GM19372 (cell line): ENCODE data around the gene NDUFAF7.
"Not testable (repeated sequence)": the region's sequence is repeated elsewhere in the genome, so short reads cannot be mapped to it uniquely, and the experiment has no call there.

ENCODE experiments used
- ATAC-seq: cut with Tn5 transposase; IDR thresholded peaks from one replicate; pipeline ENCODE4 v1.9.1; 2021; ENCODE audit warnings: mild to moderate bottlenecking, low read depth, moderate library complexity; ENCODE audit not compliant: unreplicated experiment

NDUFAF7 gene, protein sequence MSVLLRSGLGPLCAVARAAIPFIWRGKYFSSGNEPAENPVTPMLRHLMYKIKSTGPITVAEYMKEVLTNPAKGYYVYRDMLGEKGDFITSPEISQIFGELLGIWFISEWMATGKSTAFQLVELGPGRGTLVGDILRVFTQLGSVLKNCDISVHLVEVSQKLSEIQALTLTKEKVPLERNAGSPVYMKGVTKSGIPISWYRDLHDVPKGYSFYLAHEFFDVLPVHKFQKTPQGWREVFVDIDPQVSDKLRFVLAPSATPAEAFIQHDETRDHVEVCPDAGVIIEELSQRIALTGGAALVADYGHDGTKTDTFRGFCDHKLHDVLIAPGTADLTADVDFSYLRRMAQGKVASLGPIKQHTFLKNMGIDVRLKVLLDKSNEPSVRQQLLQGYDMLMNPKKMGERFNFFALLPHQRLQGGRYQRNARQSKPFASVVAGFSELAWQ

DNA sequence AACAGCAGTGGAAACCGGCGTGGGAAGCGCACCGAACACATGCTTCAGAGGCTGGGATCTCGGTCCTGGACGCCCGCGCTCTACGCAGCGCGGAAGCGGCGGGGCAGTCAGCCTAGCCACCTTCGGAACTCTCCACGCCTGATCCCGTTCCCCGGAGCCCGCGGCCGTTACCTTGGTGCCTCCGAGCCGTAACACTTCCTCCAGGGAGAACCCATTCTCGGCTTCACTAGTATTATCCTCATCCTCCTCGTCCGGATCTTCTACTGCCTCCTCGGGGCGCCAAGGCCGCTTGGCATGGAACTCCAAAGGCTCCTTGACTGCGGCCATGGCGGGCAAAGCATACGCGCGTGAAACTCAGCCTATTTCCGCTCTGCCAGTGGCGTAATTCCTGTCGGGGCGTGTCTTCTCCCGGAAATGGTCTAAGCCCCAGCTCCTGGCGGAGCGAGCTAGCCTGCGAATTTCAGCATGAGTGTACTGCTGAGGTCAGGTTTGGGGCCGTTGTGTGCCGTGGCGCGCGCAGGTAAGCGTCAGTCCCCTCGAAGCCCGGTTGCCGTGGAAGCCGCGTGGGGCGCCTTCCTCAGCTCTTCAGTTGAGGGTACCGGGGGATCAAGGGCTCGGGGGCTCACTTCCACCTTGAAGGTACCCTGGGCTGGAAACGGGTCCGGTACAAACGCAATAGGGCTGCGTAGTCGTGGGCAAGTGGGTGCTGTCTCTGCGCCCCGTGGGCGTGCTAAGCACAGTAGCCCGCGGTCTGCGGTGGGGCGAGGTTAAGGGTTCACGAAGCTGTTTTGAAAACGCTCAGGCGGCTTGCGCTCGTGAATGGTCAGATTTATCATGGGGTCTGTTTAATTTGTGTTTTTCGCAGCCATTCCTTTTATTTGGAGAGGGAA, at the start of gene NDUFAF7, which contains the start of gene CEBPZ:
Gene NDUFAF7, plus strand, starts transcription at position 418 of the 890 bp plus-strand sequence. Its CDS starts 48 bp downstream, at position 466.
Gene CEBPZ, minus strand, starts transcription at position 356 of the 890 bp plus-strand sequence. Its CDS starts 29 bp downstream, at position 327.
- peak; percentile 90 for ATAC-seq

GRCh38 chr2:37181726-37182684, 49.5 kb upstream of the NDUFAF7 start:
- no peak for ATAC-seq

DNA sequence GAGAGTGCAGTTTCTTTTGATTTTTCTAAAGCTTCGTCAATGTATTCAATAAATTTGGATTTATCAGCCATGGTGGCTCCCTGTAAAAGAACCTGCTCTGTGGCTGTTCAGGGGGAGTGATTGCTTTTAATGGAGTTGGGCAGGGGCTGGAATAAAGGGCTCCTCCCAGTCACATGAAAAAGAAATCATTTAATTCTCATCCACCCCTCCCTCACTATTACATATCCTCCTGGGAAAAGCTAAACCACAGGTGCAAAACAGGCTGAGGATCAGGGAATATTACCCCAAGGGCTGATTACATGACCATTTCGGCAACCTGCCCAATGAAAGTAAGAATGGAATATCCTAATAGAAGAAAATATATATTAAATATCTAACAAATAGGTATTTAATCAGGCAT, 42.9 kb upstream of the NDUFAF7 start, which contains the start of gene SULT6B1:
Gene SULT6B1, minus strand, starts transcription at position 101 of the 400 bp plus-strand sequence. Its CDS starts 30 bp downstream, at position 71.
- no peak for ATAC-seq

- no peak for ATAC-seq
Measured at GRCh38 chr2:37189452-37190153, 41.9 kb upstream of the NDUFAF7 start.

DNA sequence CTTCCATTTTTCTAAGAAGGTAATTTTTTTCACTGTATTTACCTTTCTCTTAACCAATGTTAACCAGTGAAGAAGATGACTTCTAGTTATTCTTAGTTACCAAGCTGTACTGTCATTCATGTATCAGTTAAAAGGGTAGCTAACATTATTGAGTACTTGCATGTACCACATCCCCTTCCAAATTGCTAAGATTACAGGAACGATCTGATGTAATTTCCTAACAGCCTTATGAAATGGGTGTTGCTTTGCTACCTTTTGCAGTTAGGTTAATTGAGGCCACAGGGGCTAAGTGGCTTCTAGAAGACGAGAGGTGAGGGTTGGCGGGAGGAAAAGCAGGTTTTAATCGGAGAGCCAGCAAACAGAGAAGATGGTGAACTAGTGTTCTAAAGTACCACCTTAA, 41.2 kb upstream of the NDUFAF7 start:
- ATAC-seq, result no peak

DNA sequence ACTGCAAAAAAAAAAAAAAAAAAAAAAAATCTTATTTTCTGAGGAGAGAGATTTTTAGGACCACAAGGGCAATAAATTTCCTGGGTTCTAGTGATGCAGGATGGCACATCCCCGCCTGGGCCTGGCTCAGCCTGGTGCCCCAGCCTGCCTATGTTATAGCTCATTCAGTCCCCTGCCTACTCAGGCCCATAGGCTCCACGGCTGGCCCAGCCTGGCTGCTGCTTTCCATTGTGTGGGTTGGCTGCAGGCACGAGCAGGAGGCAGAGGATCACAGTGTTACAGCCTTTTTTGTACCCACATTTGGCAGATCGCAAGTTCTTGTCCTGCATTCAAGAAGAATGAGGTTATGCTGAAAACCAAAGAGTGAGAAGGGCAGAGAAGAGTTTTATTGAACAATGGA, 40.2 kb upstream of the NDUFAF7 start:
- ATAC-seq, result no peak

GRCh38 chr2:37191747-37192146, 39.7 kb upstream of the NDUFAF7 start:
- no peak for ATAC-seq

DNA sequence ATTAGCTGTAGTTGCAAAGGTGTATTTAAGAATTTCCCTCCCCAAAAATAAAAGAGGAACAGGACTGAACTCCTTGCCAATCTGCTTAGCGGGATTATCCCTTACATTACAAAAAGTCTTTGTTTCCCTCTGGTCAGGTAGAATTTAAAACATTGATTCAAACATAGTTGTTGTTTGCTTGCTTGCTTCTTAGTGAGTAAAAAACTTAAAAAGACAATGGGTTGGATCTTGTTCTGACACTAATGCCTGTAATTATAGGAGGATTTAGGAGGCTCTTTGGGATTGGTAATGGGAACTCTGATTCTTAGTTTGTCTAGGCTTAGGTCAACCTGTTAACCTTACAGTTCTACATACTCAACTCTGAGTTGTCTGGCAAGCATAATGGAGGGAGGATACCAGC, 38.9 kb upstream of the NDUFAF7 start:
- ATAC-seq, result no peak

GRCh38 chr2:37195862-37196319, 35.6 kb upstream of the NDUFAF7 start:
- not testable (repeated sequence) for ATAC-seq

DNA sequence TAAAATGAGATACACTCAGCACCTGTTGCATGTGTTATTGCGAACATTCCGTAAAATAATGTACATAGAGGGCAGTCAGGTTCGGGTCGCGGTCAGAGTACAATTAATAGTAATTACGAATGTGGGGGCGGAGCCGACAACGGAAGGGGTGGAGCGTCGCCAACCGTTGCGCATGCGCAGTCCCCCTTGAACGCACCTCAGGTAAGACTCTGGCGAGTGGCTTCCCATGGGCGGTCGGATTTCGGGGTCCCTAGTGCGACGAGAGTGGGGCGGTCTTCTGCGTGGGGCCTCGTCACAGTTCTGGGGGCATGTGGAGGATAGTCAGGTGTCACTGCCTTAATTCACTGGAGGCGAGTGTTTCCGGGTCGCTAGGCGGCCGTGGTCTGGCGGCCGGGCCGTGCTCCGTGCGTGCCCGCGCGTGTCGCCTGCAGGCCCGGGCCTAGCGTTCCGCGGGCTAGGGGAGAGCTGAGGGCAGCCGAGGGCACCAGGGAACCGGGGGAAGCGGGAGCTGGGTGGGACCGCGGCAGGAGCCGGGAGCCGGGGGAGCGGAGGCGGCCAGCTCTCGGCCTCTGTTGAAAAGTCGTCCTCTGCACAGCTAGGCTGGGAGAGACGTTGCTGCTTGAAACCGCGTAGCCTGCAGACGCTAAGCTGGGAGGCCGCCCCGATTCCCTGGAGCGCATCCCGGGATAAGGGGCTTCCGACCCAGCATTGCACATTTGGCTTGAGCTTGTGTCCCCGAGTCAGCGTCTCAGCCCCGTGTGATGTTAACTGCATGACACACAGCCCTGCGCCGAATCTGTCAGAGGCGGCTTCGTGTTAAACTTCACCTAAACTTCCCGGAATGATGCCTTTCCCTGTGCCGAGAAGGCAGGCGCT, 34.9 kb upstream of the NDUFAF7 start, which contains the start of gene CEBPZOS:
Gene CEBPZOS, plus strand, starts transcription at position 177 of the 876 bp plus-strand sequence. CDS start 3,209 bp downstream, outside the sequence.
- ATAC-seq, result peak; percentile 70

DNA sequence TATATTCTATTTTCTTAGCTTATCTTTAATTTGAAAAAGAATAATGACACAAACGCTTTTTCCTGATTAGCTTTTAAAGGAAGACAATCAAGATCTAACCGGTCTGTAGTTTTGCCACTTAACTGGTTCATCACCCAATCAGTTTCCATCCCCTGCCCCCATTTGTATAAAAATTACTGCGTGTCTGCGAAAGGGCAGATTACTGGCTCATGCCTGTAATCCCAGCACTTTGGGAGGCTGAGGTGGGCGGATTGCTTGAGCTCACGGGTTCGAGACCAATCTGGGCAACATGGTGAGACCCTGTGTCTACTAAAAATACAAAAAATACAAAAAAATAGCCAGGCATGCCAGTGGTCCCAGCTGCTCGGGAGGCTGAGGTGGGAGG, 32.8 kb upstream of the NDUFAF7 start:
- no peak for ATAC-seq

DNA sequence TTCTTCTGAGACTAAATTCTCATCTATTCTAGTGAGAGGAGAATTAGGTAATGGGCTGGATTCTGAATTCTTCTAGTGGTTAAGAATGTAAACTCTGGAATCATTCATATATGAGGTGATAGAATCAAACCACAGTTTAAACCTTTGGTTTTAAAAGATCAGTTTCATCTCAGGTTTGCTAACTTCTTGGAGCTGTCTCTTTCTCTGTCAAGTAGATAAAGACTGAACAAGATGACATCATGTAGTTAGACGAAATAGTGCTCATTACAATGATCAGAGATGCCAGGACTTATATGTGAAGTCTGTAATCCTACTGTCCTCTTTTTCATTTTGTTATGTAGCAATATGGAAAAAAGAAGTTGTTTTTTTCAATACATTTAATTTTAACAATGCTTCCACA, 30.2 kb upstream of the NDUFAF7 start:
- ATAC-seq, result no peak

DNA sequence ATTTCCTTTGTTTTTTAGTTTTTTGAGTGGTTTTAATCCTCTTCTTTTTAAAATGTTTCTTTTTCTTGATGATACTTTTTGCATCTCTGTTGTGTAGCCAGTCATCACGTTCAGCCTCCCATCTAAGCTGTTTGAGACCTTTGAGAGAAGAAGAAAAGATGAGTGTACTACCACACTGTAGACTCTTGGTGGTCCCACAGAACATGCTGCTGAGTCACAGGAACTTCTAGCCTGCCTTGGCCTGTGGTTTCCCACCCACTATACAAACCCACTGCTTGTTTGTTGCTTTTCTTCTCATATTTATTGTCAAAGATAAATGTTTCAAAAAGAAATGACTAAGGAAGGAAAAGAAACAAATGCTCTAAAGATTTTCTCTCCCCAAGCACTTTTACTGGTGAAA, 29.7 kb upstream of the NDUFAF7 start:
- no peak for ATAC-seq

GRCh38 chr2:37203708-37204107, 27.8 kb upstream of the NDUFAF7 start:
- ATAC-seq, result no peak

GRCh38 chr2:37205071-37205661, 26.3 kb upstream of the NDUFAF7 start:
- ATAC-seq, result not testable (repeated sequence)

- no peak for ATAC-seq
Measured at GRCh38 chr2:37205689-37206341, 25.6 kb upstream of the NDUFAF7 start.

DNA sequence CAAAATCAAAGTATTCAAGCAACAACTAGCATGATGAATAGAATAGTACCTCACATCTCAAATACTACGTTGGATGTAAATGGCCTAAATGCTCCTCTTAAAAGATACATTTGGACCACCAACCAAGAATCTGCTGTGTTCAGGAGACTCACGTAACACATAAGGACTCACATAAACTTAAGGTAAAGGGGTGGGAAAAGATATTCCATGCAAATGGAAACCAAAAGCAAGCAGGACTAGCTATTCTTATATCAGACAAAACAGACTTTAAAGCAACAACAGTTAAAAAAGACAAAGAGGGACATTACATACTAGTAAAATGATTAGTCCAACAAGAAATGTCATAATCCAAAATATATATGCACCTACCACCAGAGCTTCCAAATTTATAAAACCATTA, 24.7 kb upstream of the NDUFAF7 start:
- ATAC-seq, result not testable (repeated sequence)
